Panc1 (cell line): ENCODE results near the gene BAHCC1.

Experiments
- POLR2AphosphoS5 ChIP-seq: IDR thresholded peaks from 2 replicates; pipeline ENCODE4 v1.6.1; 2012; ENCODE audit warnings: mild to moderate bottlenecking, low read depth, low read length, moderate library complexity
- SIN3A ChIP-seq: IDR thresholded peaks from 2 replicates; pipeline ENCODE4 v1.6.1; 2012; ENCODE audit warnings: low read depth, mild to moderate bottlenecking, low read length, moderate library complexity, borderline replicate concordance; ENCODE audit not compliant: insufficient read depth
- TCF7L2 ChIP-seq: IDR thresholded peaks from 2 replicates; pipeline ENCODE4 v1.6.1; 2011; ENCODE audit warnings: mild to moderate bottlenecking, low read depth, low read length, inconsistent platforms
- TF ChIP-seq, protein P1 (sequence below): fragments of 450-650 bp; IDR thresholded peaks from 2 replicates; pipeline ENCODE4 v1.5.1; 2017; ENCODE audit warnings: mild to moderate bottlenecking
- TF ChIP-seq, protein P2 (sequence below), 2 experiments: IDR thresholded peaks; 2 replicates each; pipeline ENCODE4 v1.6.1; 2011 to 2012; ENCODE audit warnings: low read depth in 2 of 2, control low read depth in 1 of 2, low read length in 1 of 2, mild to moderate bottlenecking in 1 of 2, moderate library complexity in 1 of 2; ENCODE audit not compliant: insufficient read depth in 1 of 2

DNA sequence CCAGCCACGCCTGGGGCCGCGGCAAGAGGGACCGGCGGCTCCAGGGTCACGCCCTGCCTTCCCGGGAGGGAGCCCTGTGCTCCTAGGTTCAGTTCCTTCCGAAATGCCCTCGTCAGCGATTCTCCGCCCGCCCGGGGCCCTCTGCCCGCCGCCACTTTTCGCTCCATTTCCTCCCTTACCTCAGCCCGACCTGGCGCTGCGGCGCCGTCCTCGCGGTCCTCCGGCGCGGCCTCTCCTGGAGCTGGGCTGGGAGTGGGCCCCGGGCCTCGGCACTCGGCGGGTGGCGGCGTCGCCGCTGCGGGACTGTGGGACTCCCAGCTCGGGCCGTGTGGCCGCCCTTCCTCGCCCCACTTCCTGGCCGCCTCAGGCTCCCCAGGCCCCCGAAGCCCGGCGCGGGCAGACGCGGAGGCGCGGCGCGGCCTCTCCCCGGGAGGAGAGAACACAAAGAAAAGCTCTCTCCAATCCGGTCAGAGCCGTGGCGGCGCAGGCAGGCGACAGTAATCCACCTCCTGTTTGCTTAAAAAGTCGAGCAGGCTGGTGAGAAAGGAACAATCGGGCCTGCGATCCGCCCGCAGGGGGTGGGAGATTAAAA is 1.6 kb downstream of the BAHCC1 start:
- TF ChIP-seq, protein P1, sequence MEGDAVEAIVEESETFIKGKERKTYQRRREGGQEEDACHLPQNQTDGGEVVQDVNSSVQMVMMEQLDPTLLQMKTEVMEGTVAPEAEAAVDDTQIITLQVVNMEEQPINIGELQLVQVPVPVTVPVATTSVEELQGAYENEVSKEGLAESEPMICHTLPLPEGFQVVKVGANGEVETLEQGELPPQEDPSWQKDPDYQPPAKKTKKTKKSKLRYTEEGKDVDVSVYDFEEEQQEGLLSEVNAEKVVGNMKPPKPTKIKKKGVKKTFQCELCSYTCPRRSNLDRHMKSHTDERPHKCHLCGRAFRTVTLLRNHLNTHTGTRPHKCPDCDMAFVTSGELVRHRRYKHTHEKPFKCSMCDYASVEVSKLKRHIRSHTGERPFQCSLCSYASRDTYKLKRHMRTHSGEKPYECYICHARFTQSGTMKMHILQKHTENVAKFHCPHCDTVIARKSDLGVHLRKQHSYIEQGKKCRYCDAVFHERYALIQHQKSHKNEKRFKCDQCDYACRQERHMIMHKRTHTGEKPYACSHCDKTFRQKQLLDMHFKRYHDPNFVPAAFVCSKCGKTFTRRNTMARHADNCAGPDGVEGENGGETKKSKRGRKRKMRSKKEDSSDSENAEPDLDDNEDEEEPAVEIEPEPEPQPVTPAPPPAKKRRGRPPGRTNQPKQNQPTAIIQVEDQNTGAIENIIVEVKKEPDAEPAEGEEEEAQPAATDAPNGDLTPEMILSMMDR, result no peak
- TF ChIP-seq, protein P2, sequence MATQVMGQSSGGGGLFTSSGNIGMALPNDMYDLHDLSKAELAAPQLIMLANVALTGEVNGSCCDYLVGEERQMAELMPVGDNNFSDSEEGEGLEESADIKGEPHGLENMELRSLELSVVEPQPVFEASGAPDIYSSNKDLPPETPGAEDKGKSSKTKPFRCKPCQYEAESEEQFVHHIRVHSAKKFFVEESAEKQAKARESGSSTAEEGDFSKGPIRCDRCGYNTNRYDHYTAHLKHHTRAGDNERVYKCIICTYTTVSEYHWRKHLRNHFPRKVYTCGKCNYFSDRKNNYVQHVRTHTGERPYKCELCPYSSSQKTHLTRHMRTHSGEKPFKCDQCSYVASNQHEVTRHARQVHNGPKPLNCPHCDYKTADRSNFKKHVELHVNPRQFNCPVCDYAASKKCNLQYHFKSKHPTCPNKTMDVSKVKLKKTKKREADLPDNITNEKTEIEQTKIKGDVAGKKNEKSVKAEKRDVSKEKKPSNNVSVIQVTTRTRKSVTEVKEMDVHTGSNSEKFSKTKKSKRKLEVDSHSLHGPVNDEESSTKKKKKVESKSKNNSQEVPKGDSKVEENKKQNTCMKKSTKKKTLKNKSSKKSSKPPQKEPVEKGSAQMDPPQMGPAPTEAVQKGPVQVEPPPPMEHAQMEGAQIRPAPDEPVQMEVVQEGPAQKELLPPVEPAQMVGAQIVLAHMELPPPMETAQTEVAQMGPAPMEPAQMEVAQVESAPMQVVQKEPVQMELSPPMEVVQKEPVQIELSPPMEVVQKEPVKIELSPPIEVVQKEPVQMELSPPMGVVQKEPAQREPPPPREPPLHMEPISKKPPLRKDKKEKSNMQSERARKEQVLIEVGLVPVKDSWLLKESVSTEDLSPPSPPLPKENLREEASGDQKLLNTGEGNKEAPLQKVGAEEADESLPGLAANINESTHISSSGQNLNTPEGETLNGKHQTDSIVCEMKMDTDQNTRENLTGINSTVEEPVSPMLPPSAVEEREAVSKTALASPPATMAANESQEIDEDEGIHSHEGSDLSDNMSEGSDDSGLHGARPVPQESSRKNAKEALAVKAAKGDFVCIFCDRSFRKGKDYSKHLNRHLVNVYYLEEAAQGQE (IDR thresholded peaks at IDR 0.05; ENCODE audit: insufficient read depth in 1 of 2, low read depth in 2 of 2, low read length in 1 of 2), result no peak
- TF ChIP-seq TCF7L2 (no peak), POLR2AphosphoS5 (no peak), SIN3A (no peak)
